ENCODE measurements around the gene ADAM21.
"Not testable (repeated sequence)": the region's sequence is repeated elsewhere in the genome, so short reads cannot be mapped to it uniquely, and the experiment has no call there.

The ADAM21 gene

DNA sequence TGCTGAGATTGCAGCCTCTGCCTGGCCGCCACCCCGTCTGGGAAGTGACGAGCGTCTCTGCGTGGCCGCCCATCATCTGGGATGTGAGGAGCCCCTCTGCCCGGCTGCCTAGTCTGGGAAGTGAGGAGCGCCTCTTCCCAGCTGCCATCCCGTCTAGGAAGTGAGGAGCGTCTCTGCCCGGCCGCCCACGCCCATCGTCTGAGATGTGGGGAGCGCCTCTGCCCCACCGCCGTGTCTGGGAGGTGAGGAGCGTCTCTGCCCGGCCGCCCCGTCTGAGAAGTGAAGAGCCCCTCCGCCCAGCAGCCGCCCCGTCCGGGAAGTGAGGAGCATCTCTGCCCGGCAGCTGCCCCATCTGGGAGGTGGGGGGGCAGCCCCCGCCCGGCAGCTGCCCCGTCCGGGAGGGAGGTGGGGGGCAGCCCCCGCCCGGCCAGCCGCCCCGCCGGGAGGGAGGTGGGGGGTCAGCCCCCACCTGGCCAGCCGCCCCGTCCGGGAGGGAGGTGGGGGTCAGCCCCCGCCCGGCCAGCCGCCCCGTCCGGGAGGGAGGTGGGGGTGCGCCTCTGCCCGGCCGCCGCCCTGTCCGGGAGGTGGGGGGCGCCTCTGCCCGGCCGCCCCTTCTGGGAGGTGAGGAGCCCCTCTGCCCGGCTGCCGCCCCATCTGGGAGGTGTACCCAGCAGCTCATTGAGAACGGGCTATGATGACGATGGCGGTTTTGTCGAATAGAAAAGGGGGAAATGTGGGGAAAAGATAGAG, 25.6 kb downstream of the ADAM21 start:
- DNase-seq: not testable (repeated sequence)

DNA sequence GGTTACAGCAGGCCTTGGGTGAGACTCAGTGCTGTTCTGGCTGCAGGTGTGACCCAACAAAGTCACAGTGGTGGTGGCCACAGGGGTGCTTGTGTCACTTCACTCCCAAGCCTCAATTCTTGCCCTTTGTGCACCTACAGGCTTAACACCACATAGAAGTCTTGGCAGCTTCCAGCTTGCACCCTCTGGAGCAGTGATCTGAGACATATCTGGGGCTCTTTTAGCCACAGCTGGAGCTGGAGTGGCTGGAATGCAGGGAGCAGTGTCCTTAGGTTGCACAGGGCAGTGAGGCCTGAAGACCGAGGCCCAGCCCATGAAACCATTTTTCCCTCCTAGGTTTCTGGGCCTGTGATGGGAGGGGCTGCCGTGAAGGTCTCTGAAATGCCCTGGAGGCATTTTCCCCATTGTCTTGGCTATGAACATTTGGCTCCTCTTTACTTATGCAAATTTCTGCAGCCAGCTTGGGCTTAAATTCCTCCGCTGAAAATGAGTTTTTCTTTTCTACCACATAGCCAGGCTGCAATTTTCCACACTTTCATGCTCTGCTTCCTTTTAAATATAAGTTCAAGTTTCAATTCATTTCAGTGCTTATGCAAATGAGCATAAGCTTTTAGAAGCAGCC, 37.7 kb downstream of the ADAM21 start:
- no peak for DNase-seq

DNA sequence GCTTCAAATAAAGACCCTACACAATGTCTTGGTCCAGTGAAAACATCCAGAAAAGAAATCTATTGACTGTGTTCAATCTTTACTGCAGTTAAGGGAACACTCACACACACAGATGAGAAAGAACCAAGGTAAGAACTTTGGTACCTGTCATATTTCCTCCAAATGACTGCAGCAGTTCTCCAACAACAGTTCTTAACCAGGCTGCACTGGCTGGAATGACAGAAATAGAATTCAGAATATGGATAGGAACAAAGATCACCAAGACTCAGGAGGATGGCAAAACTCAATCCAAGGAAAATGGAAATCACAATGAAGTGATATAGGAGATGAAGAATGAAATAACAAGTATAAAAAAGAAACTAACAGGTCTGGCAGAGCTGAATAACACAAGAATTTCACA, 46.2 kb downstream of the ADAM21 start:
- no peak for DNase-seq
